ENCODE results near the gene CPA1.
"Not testable (repeated sequence)": the region's sequence is repeated elsewhere in the genome, so short reads cannot be mapped to it uniquely, and the experiment has no call there.

Gene CPA1

GRCh38 chr7:130374507-130374906 is 5.8 kb upstream of the CPA1 start:
- DNase-seq = no peak

DNA sequence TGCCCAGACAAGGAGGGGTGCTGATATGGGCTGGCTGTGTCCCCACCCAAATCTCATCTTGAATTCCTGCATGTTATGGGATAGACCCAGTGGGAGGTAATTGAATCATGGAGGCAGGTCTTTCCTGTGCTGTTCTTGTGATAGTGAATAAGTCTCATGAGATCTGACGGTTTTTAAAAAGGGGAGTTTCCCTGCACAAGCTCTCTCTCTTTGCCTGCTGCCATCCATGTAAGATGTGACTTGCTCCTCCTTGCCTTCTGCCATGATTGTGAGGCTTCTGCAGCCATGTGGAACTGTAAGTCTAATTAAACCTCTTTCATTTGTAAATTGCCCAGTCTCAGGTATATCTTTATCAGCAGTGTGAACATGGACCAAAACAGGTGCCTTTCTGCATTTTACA is 3.8 kb upstream of the CPA1 start:
- not testable (repeated sequence) for DNase-seq

DNA sequence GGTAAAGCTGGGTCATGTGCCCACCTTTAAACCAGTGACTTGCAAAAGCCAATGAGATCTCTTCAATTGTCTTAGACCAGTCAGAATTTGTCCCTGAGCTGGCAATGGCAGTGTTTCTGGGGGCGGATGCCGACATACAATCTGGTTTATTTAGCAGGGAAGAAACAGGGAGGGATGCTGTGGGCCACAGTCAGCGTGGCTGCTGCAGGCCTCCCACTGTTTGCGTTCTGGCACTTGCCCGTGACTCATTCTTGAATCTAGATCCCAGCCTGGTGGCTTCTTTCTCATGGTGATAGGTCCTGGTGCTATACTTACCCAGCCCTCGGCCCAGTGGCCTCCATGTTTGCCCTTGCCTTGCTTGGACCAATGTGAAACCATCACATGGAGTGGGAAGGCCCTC is 3.1 kb upstream of the CPA1 start:
- DNase-seq = no peak

DNA sequence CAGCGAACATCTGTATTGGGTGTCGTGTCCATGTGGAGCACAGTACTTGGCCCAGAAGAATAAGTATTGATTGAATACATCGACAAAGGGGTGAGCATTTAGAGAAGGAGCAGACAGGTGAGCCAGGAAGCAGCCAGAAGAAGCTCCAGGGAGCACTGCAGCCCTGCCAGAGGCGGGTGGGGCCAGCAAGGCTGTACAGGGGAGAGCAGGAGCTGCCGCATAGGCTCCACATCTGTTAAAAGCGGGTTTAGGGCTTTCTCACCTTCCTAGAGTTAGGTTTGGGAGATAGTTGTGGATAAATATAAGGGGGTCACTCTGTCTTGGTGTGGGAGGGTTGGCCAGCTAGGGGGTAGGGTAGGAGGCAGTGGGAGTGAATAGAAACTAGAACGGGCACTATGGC is 1.3 kb upstream of the CPA1 start:
- no peak for DNase-seq

- DNase-seq = no peak
Observed at GRCh38 chr7:130379532-130379920, 768 bp upstream of the CPA1 start.

GRCh38 chr7:130380861-130381455 is 664 bp downstream of the CPA1 start:
- DNase-seq = no peak

GRCh38 chr7:130381468-130382312 is 1.4 kb downstream of the CPA1 start:
- no peak for DNase-seq

- DNase-seq = no peak
Observed at GRCh38 chr7:130383187-130383980, 3.1 kb downstream of the CPA1 start.

GRCh38 chr7:130384371-130384801 is 4.1 kb downstream of the CPA1 start:
- DNase-seq = no peak

DNA sequence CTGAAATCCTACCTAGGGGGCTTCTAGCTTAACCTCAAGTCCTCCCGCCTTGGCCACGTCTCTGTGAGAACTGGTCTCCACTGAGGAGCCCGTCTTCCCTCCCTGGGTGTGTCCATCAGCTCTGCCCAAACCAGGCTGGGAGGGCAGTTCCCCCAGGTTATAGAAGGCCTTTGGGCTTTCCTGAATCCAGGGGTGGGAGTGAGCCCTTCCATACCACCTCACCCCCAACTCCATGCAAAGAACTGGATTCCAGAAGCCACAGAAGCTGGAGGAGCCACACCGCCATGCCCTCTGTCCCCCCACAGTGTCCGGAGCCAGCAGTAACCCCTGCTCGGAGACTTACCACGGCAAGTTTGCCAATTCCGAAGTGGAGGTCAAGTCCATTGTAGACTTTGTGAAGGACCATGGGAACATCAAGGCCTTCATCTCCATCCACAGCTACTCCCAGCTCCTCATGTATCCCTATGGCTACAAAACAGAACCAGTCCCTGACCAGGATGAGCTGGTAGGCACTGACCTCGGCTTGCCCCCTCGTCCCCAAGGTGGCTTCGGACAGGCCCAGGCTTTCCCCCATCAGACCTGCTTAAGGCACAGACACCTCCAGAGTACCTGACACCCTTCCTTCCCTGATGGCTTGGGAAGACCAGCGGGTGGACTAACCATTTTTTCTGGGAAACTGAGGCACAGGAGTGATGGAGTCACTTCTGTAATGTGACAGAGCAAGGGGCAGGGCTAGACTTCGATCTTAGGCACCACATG is 4.7 kb downstream of the CPA1 start:
- DNase-seq = no peak

DNA sequence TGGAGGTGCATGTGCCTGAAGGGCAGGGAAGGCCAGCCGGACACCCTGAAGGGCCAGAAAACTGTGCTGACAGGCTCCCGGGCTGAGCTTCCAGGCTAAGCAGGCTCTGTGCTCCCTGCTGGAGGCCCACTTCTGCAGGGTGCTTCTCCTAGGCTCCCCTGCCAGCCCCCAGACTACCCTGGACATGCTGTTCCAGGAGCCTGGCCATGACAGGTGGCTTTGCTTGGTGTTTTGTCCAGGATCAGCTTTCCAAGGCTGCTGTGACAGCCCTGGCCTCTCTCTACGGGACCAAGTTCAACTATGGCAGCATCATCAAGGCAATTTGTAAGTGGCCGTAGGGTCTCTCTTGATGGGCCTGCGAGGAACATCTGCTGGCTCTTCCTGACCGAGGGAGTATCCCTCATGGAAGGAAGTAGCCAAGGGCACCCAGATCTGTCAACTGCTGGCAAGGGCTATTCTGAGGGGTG is 5.3 kb downstream of the CPA1 start:
- no peak for DNase-seq

GRCh38 chr7:130386876-130387275 is 6.6 kb downstream of the CPA1 start:
- no peak for DNase-seq

DNA sequence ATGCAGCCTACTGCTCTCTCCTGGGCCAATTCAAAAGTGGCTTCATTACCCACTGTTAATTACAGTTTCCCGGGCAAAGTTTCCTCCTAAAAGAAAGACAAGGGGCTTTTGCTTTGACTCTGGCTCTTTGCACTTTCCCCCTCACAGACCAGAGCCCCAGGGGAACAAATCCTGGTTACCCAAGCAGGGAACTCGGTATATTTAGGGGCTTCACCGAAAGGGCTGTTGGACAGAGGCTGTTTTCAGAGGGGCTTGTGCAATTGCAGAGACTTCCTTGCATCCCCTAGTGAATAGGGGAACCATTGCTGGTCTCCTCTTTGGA is 7.0 kb downstream of the CPA1 start:
- DNase-seq = no peak

GRCh38 chr7:130387628-130388403 is 7.5 kb downstream of the CPA1 start:
- no peak for DNase-seq

GRCh38 chr7:130388671-130389070 is 8.4 kb downstream of the CPA1 start:
- no peak for DNase-seq

GRCh38 chr7:130390486-130390885 is 10.2 kb downstream of the CPA1 start:
- no peak for DNase-seq

- no peak for DNase-seq
Observed at GRCh38 chr7:130393101-130393561, 12.8 kb downstream of the CPA1 start.

DNA sequence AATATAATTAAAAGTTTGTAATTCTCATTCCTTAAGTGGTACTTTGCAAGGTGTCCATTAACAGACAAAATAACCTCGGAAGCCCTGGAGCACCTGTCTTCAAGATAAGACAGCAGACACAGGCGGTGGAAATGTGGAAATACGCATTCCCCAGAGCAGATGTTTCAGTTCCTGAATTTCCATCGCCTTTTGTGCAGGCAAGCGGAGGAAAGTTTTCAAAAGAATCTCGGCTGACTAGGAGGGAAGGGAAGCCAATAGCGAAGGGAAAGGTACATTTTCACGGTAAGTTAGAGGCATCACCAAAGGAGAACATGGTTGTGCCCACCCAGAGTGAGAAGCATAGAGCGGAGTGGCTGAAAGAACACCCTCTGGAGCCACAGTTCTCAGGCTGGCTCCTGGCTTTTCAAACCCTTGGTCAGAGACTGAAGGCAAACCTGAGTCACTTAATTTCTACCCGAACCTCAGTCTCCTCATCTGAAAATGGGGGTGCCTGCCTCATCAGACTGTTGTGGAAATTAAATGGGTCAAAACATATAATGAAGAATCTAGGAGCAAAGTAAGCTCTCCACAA is 13.6 kb downstream of the CPA1 start:
- DNase-seq = no peak

GRCh38 chr7:130394421-130395195 is 14.3 kb downstream of the CPA1 start:
- no peak for DNase-seq

GRCh38 chr7:130395421-130395820 is 15.1 kb downstream of the CPA1 start:
- no peak for DNase-seq

DNA sequence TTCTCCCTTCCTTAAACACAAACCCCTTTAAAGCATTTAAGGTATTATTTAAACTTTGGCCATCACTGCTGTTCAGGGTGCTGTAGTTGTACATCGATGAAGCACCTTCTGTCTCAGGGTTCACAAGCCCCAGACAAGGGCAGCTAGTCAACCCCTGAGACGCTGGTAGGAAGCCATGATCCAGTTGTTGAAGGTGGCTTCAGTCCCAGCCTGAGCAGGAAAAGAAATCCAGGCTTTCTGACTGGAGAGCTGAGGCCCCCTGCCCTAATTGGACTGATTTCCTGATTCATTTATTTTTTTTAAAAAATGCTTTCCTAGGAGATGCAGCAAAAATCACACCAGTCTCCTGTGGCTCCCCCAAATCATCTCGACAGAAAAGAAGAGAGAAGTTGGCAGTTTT is 15.8 kb downstream of the CPA1 start:
- DNase-seq = no peak

Data from SHP77 treated with DMSO at 0.1 percent for 48 hours (cell line).